ENCODE measurements around the gene EML4.

EML4 gene

DNA sequence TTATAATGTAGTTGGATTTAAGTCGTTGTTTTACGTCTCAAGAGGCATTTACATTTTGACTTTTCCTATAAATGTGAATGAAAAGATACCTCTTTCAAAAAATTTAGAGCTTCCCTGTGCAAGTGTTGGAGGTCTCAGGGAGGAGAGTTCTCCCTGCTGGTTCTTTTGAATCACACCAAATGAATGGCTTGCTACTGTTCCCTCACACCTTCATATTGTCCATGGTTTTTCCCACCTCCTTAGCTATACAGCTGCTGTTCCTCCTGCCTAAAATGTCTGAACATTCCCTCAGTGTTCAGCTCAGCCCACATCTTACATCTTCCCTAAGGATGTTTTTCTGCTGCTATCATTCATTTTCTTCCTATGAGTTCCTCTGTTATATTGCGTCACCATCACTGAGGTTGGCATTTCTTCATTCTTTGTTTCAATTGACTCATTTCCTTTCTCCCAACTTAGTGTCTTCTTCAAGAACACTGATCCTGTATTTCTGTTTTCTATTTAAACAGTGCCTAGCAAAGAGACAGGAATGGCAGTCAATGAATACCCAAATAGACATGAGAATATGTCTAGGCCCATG is 145.8 kb downstream of the EML4 start:
- DNase-seq (ENCODE audit: low read depth in 2 of 2): peak; percentile 88 to 96
- TF ChIP-seq, protein P1, sequence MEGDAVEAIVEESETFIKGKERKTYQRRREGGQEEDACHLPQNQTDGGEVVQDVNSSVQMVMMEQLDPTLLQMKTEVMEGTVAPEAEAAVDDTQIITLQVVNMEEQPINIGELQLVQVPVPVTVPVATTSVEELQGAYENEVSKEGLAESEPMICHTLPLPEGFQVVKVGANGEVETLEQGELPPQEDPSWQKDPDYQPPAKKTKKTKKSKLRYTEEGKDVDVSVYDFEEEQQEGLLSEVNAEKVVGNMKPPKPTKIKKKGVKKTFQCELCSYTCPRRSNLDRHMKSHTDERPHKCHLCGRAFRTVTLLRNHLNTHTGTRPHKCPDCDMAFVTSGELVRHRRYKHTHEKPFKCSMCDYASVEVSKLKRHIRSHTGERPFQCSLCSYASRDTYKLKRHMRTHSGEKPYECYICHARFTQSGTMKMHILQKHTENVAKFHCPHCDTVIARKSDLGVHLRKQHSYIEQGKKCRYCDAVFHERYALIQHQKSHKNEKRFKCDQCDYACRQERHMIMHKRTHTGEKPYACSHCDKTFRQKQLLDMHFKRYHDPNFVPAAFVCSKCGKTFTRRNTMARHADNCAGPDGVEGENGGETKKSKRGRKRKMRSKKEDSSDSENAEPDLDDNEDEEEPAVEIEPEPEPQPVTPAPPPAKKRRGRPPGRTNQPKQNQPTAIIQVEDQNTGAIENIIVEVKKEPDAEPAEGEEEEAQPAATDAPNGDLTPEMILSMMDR (IDR thresholded peaks at IDR 0.05; ENCODE audit: low read depth, low read length): no peak
- no peak overlapping the region for H3K4me3 ChIP-seq (replicated peaks in 1 of 2; ENCODE audit: low read depth in 2 of 2, low read length in 2 of 2)

DNA sequence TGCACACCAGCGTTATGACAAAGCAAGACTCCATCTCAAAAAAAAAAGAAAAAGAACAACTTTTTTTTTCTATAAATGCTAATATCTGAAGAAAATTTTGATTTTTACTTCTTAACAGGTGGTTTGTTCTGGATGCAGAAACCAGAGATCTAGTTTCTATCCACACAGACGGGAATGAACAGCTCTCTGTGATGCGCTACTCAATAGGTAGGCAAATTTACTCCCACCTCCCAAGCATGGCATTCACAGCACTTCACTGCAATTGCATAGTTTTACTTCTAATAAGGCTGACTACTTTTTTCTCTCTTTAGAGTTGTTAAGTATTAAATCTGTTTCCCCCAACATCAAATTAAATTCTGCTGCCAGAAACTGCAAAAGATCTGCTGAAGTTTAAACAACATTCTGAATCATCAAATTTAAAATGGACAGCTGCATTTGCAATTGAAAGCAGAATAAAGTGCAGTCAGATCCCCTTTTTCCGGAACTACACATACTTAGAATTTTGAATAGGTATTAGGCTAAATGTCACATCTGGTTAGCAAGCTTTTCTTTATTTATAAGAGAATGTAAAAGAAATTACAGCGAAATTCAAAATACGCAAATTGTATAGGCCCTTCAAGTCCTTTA is 146.8 kb downstream of the EML4 start:
- TF ChIP-seq, protein P1 (IDR thresholded peaks at IDR 0.05; ENCODE audit: low read depth, low read length): no peak
- no peak overlapping the region for H3K4me3 ChIP-seq (replicated peaks in 1 of 2; ENCODE audit: low read depth in 2 of 2, low read length in 2 of 2)
- no peak for DNase-seq (ENCODE audit: low read depth in 2 of 2)

DNA sequence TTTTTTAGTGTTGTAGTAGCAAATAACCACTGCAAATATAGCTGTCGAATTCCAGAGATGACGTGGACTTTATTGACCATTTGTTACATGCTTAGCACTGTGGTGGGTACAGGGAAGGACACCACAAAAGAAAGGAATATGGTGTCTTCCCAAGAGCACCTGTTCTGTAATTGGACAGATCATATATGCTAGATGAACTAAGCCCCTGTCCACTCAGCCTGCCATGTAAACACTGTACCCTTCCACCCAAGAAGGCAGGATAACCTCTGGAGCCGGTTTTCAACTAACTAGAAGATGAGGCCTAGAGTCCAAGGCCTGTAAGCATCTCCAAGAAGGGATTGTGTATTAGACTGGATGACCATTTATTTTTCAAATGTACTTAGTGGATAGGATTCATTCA is 147.8 kb downstream of the EML4 start:
- H3K4me3 ChIP-seq (replicated peaks in 1 of 2; ENCODE audit: low read depth in 2 of 2, low read length in 2 of 2): no peak overlapping the region
- TF ChIP-seq, protein P1 (IDR thresholded peaks at IDR 0.05; ENCODE audit: low read depth, low read length): no peak
- no peak for DNase-seq (ENCODE audit: low read depth in 2 of 2)

DNA sequence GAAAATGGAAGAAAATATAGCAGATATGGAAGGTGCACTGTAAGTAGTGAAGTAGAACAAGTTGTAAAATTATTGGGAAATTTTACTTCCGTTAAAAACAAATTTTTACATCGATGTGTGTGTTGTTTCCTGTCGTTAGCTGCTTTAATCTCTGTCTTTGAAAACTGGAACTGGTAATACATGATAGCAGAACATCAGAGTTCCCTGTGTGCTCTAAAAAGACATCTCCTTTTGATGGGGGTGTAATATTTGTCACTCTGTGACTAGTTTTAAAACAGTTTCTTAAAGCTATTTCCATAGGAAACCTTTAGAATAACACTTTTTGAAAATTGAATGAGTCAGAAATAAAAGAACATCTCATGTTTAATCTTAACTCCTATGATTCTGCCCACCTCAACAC is 148.3 kb downstream of the EML4 start:
- no peak for DNase-seq (ENCODE audit: low read depth in 2 of 2)
- H3K4me3 ChIP-seq (replicated peaks in 1 of 2; ENCODE audit: low read depth in 2 of 2, low read length in 2 of 2): no peak overlapping the region
- TF ChIP-seq, protein P1 (IDR thresholded peaks at IDR 0.05; ENCODE audit: low read depth, low read length): no peak

DNA sequence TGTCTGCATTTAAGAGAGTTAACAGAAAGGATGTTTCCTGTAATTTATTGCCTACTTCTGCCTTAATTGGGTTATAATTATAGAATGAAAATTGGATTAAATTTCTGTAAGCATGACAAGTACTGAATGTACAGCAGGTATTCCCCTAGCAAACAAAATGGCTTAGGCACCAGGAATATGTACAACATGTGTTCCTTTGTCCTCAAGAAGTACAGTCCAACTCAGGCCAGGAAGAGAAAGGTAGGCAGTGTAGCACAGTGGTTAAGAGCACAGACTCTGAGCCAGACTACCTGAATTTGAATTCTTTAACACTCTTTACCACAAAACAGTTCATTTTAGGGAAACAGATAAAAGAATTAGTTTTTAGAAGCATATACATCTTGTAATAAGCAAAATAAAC is 148.8 kb downstream of the EML4 start:
- no peak overlapping the region for H3K4me3 ChIP-seq (replicated peaks in 1 of 2; ENCODE audit: low read depth in 2 of 2, low read length in 2 of 2)
- no peak for DNase-seq (ENCODE audit: low read depth in 2 of 2)
- TF ChIP-seq, protein P1 (IDR thresholded peaks at IDR 0.05; ENCODE audit: low read depth, low read length): no peak

DNA sequence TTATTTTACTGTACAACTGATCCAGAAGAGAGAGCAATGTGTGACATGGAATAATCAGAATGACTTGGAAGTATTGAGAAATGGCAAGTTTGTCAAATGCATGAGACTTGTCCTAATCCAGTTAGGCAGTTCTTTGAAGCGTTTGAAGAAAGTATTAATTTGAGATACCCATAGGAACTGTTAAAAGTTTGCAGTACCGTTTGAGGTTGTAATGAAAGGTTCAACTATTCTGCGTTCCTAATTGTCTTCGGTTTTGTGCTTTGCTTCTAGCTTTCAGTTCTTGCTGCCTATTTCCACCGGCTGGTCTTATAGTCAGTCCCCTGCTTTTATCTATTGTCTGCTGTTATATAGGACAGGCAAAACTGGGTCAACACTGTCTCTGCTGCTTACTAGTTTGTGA is 150.1 kb downstream of the EML4 start:
- no peak overlapping the region for H3K4me3 ChIP-seq (replicated peaks in 1 of 2; ENCODE audit: low read depth in 2 of 2, low read length in 2 of 2)
- TF ChIP-seq, protein P1 (IDR thresholded peaks at IDR 0.05; ENCODE audit: low read depth, low read length): no peak
- DNase-seq (ENCODE audit: low read depth in 2 of 2): no peak
